ENCODE measurements around the gene MISFA.
"Not testable (repeated sequence)": the region's sequence is repeated elsewhere in the genome, so short reads cannot be mapped to it uniquely, and the experiment has no call there.

MISFA gene

GRCh38 chr11:18618342-18619025 is 18.9 kb downstream of the MISFA start:
- no peak for DNase-seq

GRCh38 chr11:18623707-18624106 is 24.1 kb downstream of the MISFA start:
- DNase-seq = no peak

GRCh38 chr11:18624161-18624560 is 24.6 kb downstream of the MISFA start:
- DNase-seq = no peak

- DNase-seq = no peak
Observed at GRCh38 chr11:18632841-18633240, 33.3 kb downstream of the MISFA start.

- DNase-seq = peak; percentile 53
Observed at GRCh38 chr11:18633256-18634139, 33.9 kb downstream of the MISFA start.

GRCh38 chr11:18634140-18635032 is 34.8 kb downstream of the MISFA start, which contains the start of gene SPTY2D1:
TSS of gene SPTY2D1 (minus strand) at chr11:18634342. CDS start at chr11:18634257, 85 bp downstream.
- peak; percentile 100 for DNase-seq

GRCh38 chr11:18641677-18642076 is 42.1 kb downstream of the MISFA start:
- DNase-seq = no peak

- DNase-seq = not testable (repeated sequence)
Observed at GRCh38 chr11:18643034-18643433, 43.4 kb downstream of the MISFA start.

GRCh38 chr11:18650353-18650752 is 50.8 kb downstream of the MISFA start:
- DNase-seq = no peak

GRCh38 chr11:18650859-18651557 is 51.4 kb downstream of the MISFA start:
- peak; percentile 86 for DNase-seq
